ENCODE data around the gene CHAC2. TPM values are rescaled to one million over a fixed set of nuclear protein-coding genes. Genes with fewer than 3 reads are reported as not detected.

Gene CHAC2
- 3.5 and 4.6 TPM in 2 replicates for total RNA-seq

DNA sequence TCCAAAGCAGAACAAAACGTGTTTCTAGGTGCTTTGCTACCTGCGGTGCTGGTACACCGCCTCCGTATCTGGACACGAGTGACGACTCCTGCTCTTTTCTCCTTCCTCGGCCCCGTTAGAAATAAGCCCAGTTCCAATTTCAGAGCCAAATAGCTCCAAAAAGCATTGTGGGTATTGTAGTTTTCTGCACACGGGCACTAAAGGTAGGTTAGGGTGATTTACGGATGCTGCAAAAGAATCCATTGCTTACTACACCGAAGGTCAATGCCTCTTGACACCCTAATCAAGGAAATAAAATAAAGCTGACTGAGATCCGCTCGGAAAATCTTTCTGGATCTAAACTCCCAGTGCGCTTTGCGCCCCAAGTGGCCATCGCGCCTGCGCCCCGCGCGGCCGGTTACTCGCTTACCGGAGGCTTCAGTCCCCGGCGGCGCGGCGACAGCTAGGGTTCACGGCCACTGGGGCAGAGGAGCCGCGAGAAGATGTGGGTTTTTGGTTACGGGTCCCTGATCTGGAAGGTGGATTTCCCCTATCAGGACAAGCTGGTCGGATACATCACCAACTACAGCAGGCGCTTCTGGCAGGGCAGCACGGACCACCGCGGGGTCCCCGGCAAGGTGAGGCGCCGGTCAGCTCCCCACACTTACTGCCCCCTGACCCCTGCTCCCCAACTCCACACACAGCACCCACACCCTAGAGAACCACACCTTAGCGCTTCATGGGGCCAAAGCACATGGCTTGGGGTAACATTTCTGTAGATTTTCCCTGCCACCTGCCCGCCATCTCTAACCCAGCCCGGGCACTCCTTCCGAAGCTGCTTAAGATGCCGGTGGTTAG lies at the start of gene CHAC2:
TSS of gene CHAC2 (plus strand) at position 400 of the 837 bp plus-strand sequence. CDS start at position 483, 83 bp downstream.

DNA sequence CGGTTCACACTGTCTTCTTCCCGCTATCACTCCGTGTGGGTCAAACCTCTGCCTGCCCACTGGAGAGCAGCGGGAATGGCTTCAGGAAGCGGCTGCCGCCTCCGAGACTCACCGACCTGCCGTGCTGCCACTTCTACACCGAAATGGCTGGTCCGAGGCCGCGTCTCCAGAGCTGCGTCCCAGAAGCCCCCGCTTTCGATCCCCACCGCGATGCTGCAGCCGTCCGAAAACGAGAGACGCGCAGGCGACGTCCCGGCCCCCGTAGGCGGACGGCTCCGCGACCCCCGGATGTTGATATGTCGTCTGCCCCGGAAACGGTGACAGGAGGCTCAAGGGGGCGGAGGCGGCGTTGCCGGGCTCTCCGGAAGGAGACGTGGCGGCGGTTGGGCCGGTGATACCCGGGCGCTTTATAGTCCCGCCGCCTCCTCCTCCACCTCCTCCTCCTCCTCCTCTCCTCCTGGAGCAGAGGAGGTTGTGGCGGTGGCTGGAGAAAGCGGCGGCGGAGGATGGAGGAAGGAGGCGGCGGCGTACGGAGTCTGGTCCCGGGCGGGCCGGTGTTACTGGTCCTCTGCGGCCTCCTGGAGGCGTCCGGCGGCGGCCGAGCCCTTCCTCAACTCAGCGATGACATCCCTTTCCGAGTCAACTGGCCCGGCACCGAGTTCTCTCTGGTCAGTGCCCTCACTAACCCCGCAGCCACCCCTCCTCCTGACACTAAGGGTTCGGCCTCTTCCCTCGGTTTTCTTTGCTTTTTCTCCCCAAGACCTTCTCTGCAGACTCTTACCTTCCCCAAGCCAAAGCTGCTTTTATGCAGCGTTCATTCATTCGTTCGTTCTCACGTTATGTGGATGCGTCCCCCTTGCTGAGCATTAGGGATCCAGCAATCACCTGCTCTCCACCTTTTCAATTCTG lies 19.4 kb downstream of the CHAC2 start, which contains the start of the genes ASB3 and ERLEC1:
TSS of gene ASB3 (minus strand) at position 249 of the 909 bp plus-strand sequence. CDS start 21,381 bp downstream, outside the sequence.
TSS of gene ERLEC1 (plus strand) at position 340 of the 909 bp plus-strand sequence. CDS start at position 507, 167 bp downstream.

Other genes starting within 250 kb of the CHAC2 start
- 26.4 and 38.9 TPM in 2 replicates for gene ASB3, start 19.1 kb downstream of the CHAC2 start, total RNA-seq
- 66.2 and 71.4 TPM in 2 replicates for gene ERLEC1, start 19.2 kb downstream of the CHAC2 start, total RNA-seq
- 0.76 and 1.1 TPM in 2 replicates for gene GPR75, start 92.2 kb downstream of the CHAC2 start, total RNA-seq
- gene PSME4, start 203.2 kb downstream of the CHAC2 start, total RNA-seq, result 31.1 and 42.5 TPM in 2 replicates